Fibroblast of lung (primary cell): ENCODE measurements around the gene HRH1. TPM values are rescaled to one million over a fixed set of nuclear protein-coding genes. Genes with fewer than 3 reads are reported as not detected.

Experiments
- DNase-seq, 2 donors: peaks; one replicate each; pipeline versions ENCODE4 v3.0.0 to v3.0.0-alpha.2; 2010; ENCODE audit warnings: low read depth in 2 of 2
- H2AFZ ChIP-seq: 2 replicates; pipeline ENCODE4 v1.5.1; 2012; ENCODE audit warnings: low read length, control low read depth, inconsistent platforms
- H3K27ac ChIP-seq: 2 replicates; pipeline ENCODE4 v1.5.1; 2011; ENCODE audit warnings: low read length, control low read depth; ENCODE audit not compliant: insufficient read depth
- H3K27me3 ChIP-seq: 2 replicates; pipeline ENCODE4 v1.5.1; 2011; ENCODE audit warnings: mild to moderate bottlenecking, low read length; ENCODE audit not compliant: control insufficient read depth, insufficient read depth
- H3K36me3 ChIP-seq: 2 replicates; pipeline ENCODE4 v1.5.1; 2011; ENCODE audit warnings: low read length; ENCODE audit not compliant: control insufficient read depth, insufficient read depth
- H3K4me1 ChIP-seq: 2 replicates; pipeline ENCODE4 v1.5.1; 2011; ENCODE audit warnings: low read length; ENCODE audit not compliant: control insufficient read depth, insufficient read depth; ENCODE audit errors: extremely low read depth
- H3K4me2 ChIP-seq: 2 replicates; pipeline ENCODE4 v1.5.1; 2011; ENCODE audit warnings: low read length, control low read depth; ENCODE audit not compliant: insufficient read depth; ENCODE audit errors: extremely low read depth
- H3K4me3 ChIP-seq, 4 experiments: fragments of 200-600 bp in 1 of 4; sonication (generic) in 1 of 4; replicated peaks in 1 of 4; 2 replicates each; pipeline ENCODE4 v1.5.1; 2011 to 2016; ENCODE audit warnings: low read length in 4 of 4, low read depth in 3 of 4, mild to moderate bottlenecking in 3 of 4, control low read depth in 2 of 4, inconsistent platforms in 1 of 4, mixed read lengths in 1 of 4; ENCODE audit not compliant: insufficient read depth in 1 of 4; ENCODE audit errors: control extremely low read depth in 1 of 4
- H3K79me2 ChIP-seq: 2 replicates; pipeline ENCODE4 v1.5.1; 2012; ENCODE audit warnings: mild to moderate bottlenecking, low read length, inconsistent platforms; ENCODE audit not compliant: control insufficient read depth, insufficient read depth
- H3K9ac ChIP-seq: 2 replicates; pipeline ENCODE4 v1.5.1; 2011; ENCODE audit warnings: mild to moderate bottlenecking, low read length, control low read depth; ENCODE audit not compliant: insufficient read depth
- H3K9me3 ChIP-seq: 2 replicates; pipeline ENCODE4 v1.5.1; 2012; ENCODE audit warnings: low read depth, low read length; ENCODE audit not compliant: control insufficient read depth, insufficient read depth
- H4K20me1 ChIP-seq: 2 replicates; pipeline ENCODE4 v1.5.1; 2011; ENCODE audit warnings: low read length; ENCODE audit not compliant: control insufficient read depth, insufficient read depth; ENCODE audit errors: extremely low read depth
- EZH2 ChIP-seq: IDR thresholded peaks from 2 replicates; pipeline ENCODE4 v1.5.1; 2012; ENCODE audit warnings: low read length, control low read depth, mild to moderate bottlenecking; ENCODE audit errors: missing control alignments
- polyA plus RNA-seq, 2 donors: library from polyadenylated mRNA; depleted of rRNA in 1 of 2; stranded (reverse) in 1 of 2; unstranded in 1 of 2; fragments of >200 nt; gene quantifications; 2 replicates each; pipeline ENCODE4 v1.2.1, GENCODE V29; 2011 to 2012; ENCODE audit warnings: missing spikeins in 1 of 2
- total RNA-seq: library from RNA; depleted of rRNA; stranded (reverse); fragments of >200 nt; gene quantifications from 2 replicates; pipeline ENCODE4 v1.2.1, GENCODE V29; 2014
- TF ChIP-seq, protein P1 (sequence below), 2 donors: IDR thresholded peaks in 1 of 2; conservative IDR thresholded peaks in 1 of 2; 1 replicate in 1 of 2; 2 replicates in 1 of 2; pipeline ENCODE4 v1.5.1; 2011 to 2012; ENCODE audit warnings: low read length in 2 of 2, control low read depth in 1 of 2, inconsistent platforms in 1 of 2, low read depth in 1 of 2, mild to moderate bottlenecking in 1 of 2

The HRH1 gene
- total and polyA plus RNA-seq, 2 donors (not counting 1 experiment from before 2014, with no cell fraction given), result 12.6 to 30.6 TPM

DNA sequence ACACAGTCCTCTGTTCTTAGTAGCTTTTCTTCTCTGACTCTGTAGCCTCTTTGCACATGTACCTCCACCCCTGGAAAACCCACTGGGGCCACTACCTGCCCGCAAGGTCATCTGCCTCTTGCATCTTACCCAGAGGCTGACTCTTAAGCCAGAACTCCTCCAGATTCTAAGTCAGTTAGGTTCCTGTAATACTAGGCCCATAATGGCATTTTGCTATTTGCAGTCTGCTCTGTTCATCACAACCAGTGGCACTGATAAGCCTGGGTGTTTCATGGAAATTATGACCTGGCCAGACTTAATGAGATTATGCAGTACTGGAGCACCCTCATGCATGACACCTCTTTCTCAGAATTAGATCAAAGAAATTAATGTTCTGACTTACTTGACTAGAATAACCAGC lies 86.2 kb downstream of the HRH1 start:
- TF ChIP-seq, protein P1, sequence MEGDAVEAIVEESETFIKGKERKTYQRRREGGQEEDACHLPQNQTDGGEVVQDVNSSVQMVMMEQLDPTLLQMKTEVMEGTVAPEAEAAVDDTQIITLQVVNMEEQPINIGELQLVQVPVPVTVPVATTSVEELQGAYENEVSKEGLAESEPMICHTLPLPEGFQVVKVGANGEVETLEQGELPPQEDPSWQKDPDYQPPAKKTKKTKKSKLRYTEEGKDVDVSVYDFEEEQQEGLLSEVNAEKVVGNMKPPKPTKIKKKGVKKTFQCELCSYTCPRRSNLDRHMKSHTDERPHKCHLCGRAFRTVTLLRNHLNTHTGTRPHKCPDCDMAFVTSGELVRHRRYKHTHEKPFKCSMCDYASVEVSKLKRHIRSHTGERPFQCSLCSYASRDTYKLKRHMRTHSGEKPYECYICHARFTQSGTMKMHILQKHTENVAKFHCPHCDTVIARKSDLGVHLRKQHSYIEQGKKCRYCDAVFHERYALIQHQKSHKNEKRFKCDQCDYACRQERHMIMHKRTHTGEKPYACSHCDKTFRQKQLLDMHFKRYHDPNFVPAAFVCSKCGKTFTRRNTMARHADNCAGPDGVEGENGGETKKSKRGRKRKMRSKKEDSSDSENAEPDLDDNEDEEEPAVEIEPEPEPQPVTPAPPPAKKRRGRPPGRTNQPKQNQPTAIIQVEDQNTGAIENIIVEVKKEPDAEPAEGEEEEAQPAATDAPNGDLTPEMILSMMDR (conservative IDR thresholded peaks at IDR 0.05 in 1 of 2, IDR thresholded peaks at IDR 0.05 in 1 of 2; ENCODE audit: low read depth in 1 of 2, low read length in 2 of 2), result no peak
- no peak for TF ChIP-seq EZH2
- DNase-seq, result peak in 1 of 2 donors; percentile 37
- Histone ChIP-seq H3K27me3 (no peaks in the 10 kb centered on the region), H2AFZ (no peak overlapping the region), H3K27ac (no peak overlapping the region), H3K9me3 (no peaks in the 10 kb centered on the region), H3K9ac (no peak overlapping the region), H3K4me1 (peaks cover 6% of the 10 kb centered on the region), H3K36me3 (no peaks in the 10 kb centered on the region), H3K4me3 (no peak overlapping the region), H3K4me2 (no peak overlapping the region), H4K20me1 (no peaks in the 10 kb centered on the region), H3K79me2 (no peaks in the 10 kb centered on the region)

DNA sequence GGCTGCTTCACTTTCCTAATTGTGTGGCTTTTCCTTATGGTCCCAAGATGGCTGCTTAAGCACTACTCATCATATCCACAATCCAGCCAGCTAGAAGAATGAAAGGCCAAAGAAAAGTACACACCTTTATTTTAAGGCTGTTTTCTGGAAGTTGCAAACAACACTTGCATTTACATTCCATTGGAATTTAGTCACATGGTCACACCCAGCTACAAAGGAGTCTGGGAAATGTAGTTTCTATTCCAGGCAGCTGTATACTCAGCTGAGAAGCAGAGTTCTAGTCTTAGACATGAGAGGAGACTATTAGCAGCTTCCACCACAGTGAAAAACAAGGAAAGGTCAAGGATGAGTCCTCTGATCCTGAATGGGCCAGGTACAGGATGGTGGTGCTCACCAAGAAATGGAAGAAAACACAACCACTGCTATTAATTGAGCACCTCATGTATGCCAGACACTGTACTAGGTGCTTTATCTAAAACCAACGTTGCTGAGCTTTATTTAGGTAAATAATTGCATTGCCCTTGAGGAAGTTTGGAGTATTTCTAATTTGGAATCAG lies 89.9 kb downstream of the HRH1 start:
- Histone ChIP-seq H3K4me2 (no peak overlapping the region), H4K20me1 (no peaks in the 10 kb centered on the region), H3K36me3 (no peaks in the 10 kb centered on the region), H2AFZ (no peak overlapping the region), H3K79me2 (no peaks in the 10 kb centered on the region), H3K9ac (no peak overlapping the region), H3K27ac (no peak overlapping the region), H3K4me3 (no peak overlapping the region), H3K9me3 (no peaks in the 10 kb centered on the region), H3K4me1 (peaks cover 3% of the 10 kb centered on the region), H3K27me3 (no peaks in the 10 kb centered on the region)
- peak; percentile 36 to 41 for DNase-seq
- TF ChIP-seq EZH2, result no peak
- TF ChIP-seq, protein P1 (conservative IDR thresholded peaks at IDR 0.05 in 1 of 2, IDR thresholded peaks at IDR 0.05 in 1 of 2; ENCODE audit: low read depth in 1 of 2, low read length in 2 of 2), result no peak

DNA sequence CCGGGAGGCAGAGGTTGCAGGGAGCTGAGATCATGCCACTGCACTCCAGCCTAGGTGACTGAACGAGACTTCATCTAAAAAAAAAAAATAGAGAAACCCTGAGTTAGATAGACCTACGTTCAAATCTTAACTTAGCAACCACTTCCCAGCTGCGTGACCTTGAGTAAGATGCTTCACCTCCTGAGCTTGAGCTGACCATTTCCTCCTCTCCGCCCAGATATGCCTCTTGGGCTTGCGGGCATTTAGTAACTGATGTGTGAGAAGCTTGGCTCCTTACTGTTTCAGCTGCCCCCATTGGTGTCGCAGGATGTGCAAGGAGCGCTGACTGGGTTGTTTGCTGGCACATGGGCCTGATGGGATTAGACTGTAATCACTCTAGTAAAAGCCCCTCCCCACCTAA lies 91.0 kb downstream of the HRH1 start:
- TF ChIP-seq EZH2, result no peak
- TF ChIP-seq, protein P1 (conservative IDR thresholded peaks at IDR 0.05 in 1 of 2, IDR thresholded peaks at IDR 0.05 in 1 of 2; ENCODE audit: low read depth in 1 of 2, low read length in 2 of 2), result no peak
- Histone ChIP-seq H3K27me3 (no peaks in the 10 kb centered on the region), H3K27ac (no peak overlapping the region)

More for the DNA sequence above, 91.0 kb downstream of the HRH1 start:
- Histone ChIP-seq H3K4me3 (no peak overlapping the region), H3K9ac (no peak overlapping the region), H3K79me2 (no peaks in the 10 kb centered on the region), H3K4me1 (peaks cover 3% of the 10 kb centered on the region), H3K9me3 (no peaks in the 10 kb centered on the region), H2AFZ (no peak overlapping the region), H3K36me3 (no peaks in the 10 kb centered on the region), H3K4me2 (no peak overlapping the region), H4K20me1 (no peaks in the 10 kb centered on the region)
- DNase-seq, result no peak
